Hepatocyte (in vitro differentiated cells): Measurements from ENCODE around the gene JHY. TPM values are rescaled to one million over a fixed set of nuclear protein-coding genes. Genes with fewer than 3 reads are reported as not detected.

ENCODE experiments used
- DNase-seq: peaks from one replicate; pipeline ENCODE4 v3.0.0-alpha.2; 2016; ENCODE audit warnings: low spot score
- H2AFZ ChIP-seq: fragments of 200-600 bp; sonication (generic); 2 replicates; pipeline ENCODE4 v1.6.0; 2016; ENCODE audit warnings: antibody characterized with exemption, mild to moderate bottlenecking
- H3K27ac ChIP-seq: fragments of 200-600 bp; sonication (generic); 2 replicates; pipeline ENCODE4 v1.5.1; 2016; ENCODE audit warnings: mild to moderate bottlenecking
- H3K27me3 ChIP-seq: fragments of 200-600 bp; sonication (generic); 2 replicates; pipeline ENCODE4 v1.6.1; 2016
- H3K36me3 ChIP-seq: fragments of 200-600 bp; sonication (generic); replicated peaks from 2 replicates; pipeline ENCODE4 v1.5.1; 2016; ENCODE audit warnings: low read depth; ENCODE audit not compliant: insufficient read depth
- H3K4me1 ChIP-seq: fragments of 200-600 bp; sonication (generic); 2 replicates; pipeline ENCODE4 v1.5.1; 2016; ENCODE audit warnings: mild to moderate bottlenecking, moderate library complexity; ENCODE audit not compliant: insufficient read depth
- H3K4me2 ChIP-seq: fragments of 200-600 bp; sonication (generic); 2 replicates; pipeline ENCODE4 v1.6.0; 2016
- H3K4me3 ChIP-seq: fragments of 200-600 bp; sonication (generic); 2 replicates; pipeline ENCODE4 v1.5.1; 2016; ENCODE audit warnings: mild to moderate bottlenecking
- H3K79me2 ChIP-seq: fragments of 200-600 bp; sonication (generic); 2 replicates; pipeline ENCODE4 v1.6.0; 2017; ENCODE audit warnings: mild to moderate bottlenecking
- H3K9me2 ChIP-seq: fragments of 200-600 bp; sonication (generic); replicated peaks from 2 replicates; pipeline ENCODE4 v1.6.0; 2017; ENCODE audit warnings: mild to moderate bottlenecking; ENCODE audit not compliant: insufficient read depth
- H3K9me3 ChIP-seq: fragments of 200-600 bp; sonication (generic); 2 replicates; pipeline ENCODE4 v1.5.1; 2016; ENCODE audit warnings: low read depth, mild to moderate bottlenecking
- H4K20me1 ChIP-seq: fragments of 200-600 bp; sonication (generic); 2 replicates; pipeline ENCODE4 v1.6.0; 2016; ENCODE audit warnings: mild to moderate bottlenecking; ENCODE audit not compliant: insufficient read depth, poor library complexity, severe bottlenecking
- CTCF ChIP-seq: fragments of 200-600 bp; sonication (generic); IDR thresholded peaks from 2 replicates; pipeline ENCODE4 v1.5.1; 2016; ENCODE audit warnings: antibody characterized with exemption, mild to moderate bottlenecking; ENCODE audit not compliant: poor library complexity
- EZH2 ChIP-seq: fragments of 200-600 bp; sonication (generic); IDR thresholded peaks from 2 replicates; pipeline ENCODE4 v1.6.1; 2016; ENCODE audit warnings: antibody characterized with exemption, mild to moderate bottlenecking, borderline replicate concordance
- EZH2phosphoT487 ChIP-seq: fragments of 200-600 bp; sonication (generic); IDR thresholded peaks from one replicate; pipeline ENCODE4 v1.6.1; 2018; ENCODE audit warnings: antibody characterized with exemption, mild to moderate bottlenecking, low read depth, moderate library complexity; ENCODE audit not compliant: unreplicated experiment, severe bottlenecking
- WGBS: methylation state at CpG from one replicate; pipeline ENCODE4 v1.1.6; 2016; ENCODE audit warnings: low lambda C conversion rate; ENCODE audit errors: missing lambda C conversion rate; 5-methylcytosine and 5-hydroxymethylcytosine counted together
- polyA plus RNA-seq: library from polyadenylated mRNA; unstranded; fragments of >200 nt; fragmentation: Nextera tagmentation; extraction: Ambion mirVana; gene quantifications from 2 replicates; pipeline ENCODE4 v1.2.1, GENCODE V29; 2016
- total RNA-seq: library from RNA; depleted of rRNA; stranded (reverse); fragments of >200 nt; gene quantifications from 2 replicates; pipeline ENCODE4 v1.2.3, GENCODE V29; 2014

The JHY gene
- total and polyA plus RNA-seq, 2 experiments from 2014 or later = 2.8 to 3.0 TPM

- H3K36me3 ChIP-seq = no peaks in the 10 kb centered on the region
- no peak overlapping the region for H3K4me3 ChIP-seq
- no peaks in the 10 kb centered on the region for H3K9me3 ChIP-seq
- no peak overlapping the region for H3K4me2 ChIP-seq
- TF ChIP-seq EZH2phosphoT487 (no peak), EZH2 (no peak), CTCF (no peak)
- H4K20me1 ChIP-seq = no peaks in the 10 kb centered on the region
- no peaks in the 10 kb centered on the region for H3K27me3 ChIP-seq
- DNase-seq = no peak
- WGBS = 100% methylated on average over 2 of the region's 2 CpGs
- H2AFZ ChIP-seq = no peak overlapping the region
- no peak overlapping the region for H3K27ac ChIP-seq
- no peaks in the 10 kb centered on the region for H3K4me1 ChIP-seq
- no peaks in the 10 kb centered on the region for H3K79me2 ChIP-seq
- no peaks in the 10 kb centered on the region for H3K9me2 ChIP-seq
Measured at GRCh38 chr11:122938557-122938956, 56.0 kb downstream of the JHY start.

GRCh38 chr11:122951211-122951610 lies 68.7 kb downstream of the JHY start:
- no peak overlapping the region for H3K4me2 ChIP-seq
- TF ChIP-seq EZH2phosphoT487 (no peak), CTCF (no peak), EZH2 (no peak)
- DNase-seq = no peak
- no peaks in the 10 kb centered on the region for H3K9me2 ChIP-seq
- H2AFZ ChIP-seq = no peak overlapping the region
- H3K36me3 ChIP-seq = no peaks in the 10 kb centered on the region
- H3K9me3 ChIP-seq = no peaks in the 10 kb centered on the region
- H4K20me1 ChIP-seq = no peaks in the 10 kb centered on the region
- WGBS = 50% methylated on average over 2 of the region's 2 CpGs
- H3K4me1 ChIP-seq = no peaks in the 10 kb centered on the region
- no peaks in the 10 kb centered on the region for H3K27me3 ChIP-seq
- H3K4me3 ChIP-seq = no peak overlapping the region
- H3K27ac ChIP-seq = no peak overlapping the region
- no peaks in the 10 kb centered on the region for H3K79me2 ChIP-seq

GRCh38 chr11:122954455-122954854 lies 71.9 kb downstream of the JHY start:
- H3K4me3 ChIP-seq = no peak overlapping the region
- H3K27ac ChIP-seq = no peak overlapping the region
- no peaks in the 10 kb centered on the region for H4K20me1 ChIP-seq
- H3K4me2 ChIP-seq = no peak overlapping the region
- no peaks in the 10 kb centered on the region for H3K79me2 ChIP-seq
- H3K27me3 ChIP-seq = no peaks in the 10 kb centered on the region
- H3K9me3 ChIP-seq = no peaks in the 10 kb centered on the region
- TF ChIP-seq CTCF (no peak), EZH2 (no peak), EZH2phosphoT487 (no peak)
- H3K9me2 ChIP-seq = no peaks in the 10 kb centered on the region
- WGBS = 79% methylated on average over 4 of the region's 4 CpGs
- H3K4me1 ChIP-seq = no peaks in the 10 kb centered on the region
- DNase-seq = no peak
- H2AFZ ChIP-seq = no peak overlapping the region
- no peaks in the 10 kb centered on the region for H3K36me3 ChIP-seq

- Histone ChIP-seq H2AFZ (no peak overlapping the region), H3K27ac (no peak overlapping the region), H3K79me2 (no peaks in the 10 kb centered on the region), H3K27me3 (peaks cover 40% of the 10 kb centered on the region), H3K9me3 (no peaks in the 10 kb centered on the region), H3K4me1 (no peaks in the 10 kb centered on the region), H4K20me1 (no peaks in the 10 kb centered on the region), H3K4me2 (no peak overlapping the region), H3K4me3 (no peak overlapping the region), H3K36me3 (no peaks in the 10 kb centered on the region), H3K9me2 (no peaks in the 10 kb centered on the region)
- WGBS = 77% methylated on average over 4 of the region's 4 CpGs
- TF ChIP-seq EZH2phosphoT487 = no peak
- no peak for TF ChIP-seq CTCF
- TF ChIP-seq EZH2 = no peak
- no peak for DNase-seq
Measured at GRCh38 chr11:122963961-122964360, 81.4 kb downstream of the JHY start.
